ENCODE measurements around the gene TMCO6.

DNA sequence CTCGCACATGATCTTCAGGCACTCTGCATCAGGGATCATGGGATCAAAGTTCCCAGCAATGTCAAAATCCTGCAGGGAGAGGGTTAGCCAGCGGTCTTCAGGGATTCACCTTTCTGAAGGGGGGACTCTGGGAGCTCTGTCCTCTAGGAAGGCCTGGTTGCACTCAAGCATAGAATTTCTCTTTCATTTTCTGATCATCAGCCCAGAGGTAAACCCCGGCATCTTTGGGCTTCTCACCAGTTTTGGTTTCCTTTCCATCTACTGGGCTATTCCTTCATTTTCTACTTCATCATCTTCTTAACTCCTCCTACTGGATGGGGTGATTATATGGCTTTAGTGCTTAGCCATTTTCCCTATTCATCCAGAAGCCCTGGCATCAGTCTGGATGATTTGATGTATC lies 38.7 kb downstream of the TMCO6 start:
- TF ChIP-seq CTCF (conservative IDR thresholded peaks at IDR 0.05; ENCODE audit: low read length) (no peak), EZH2phosphoT487 (IDR thresholded peaks at IDR 0.05; ENCODE audit: borderline replicate concordance, low read depth, low read length) (no peak)
